ENCODE results near the gene KIF21A. TPM values are rescaled to one million over a fixed set of nuclear protein-coding genes. Genes with fewer than 3 reads are reported as not detected.
"Not testable (repeated sequence)": the region's sequence is repeated elsewhere in the genome, so short reads cannot be mapped to it uniquely, and the experiment has no call there.

The KIF21A gene
- total RNA-seq, 2 donors from 2014 or later: 50.4 to 51.9 TPM

- H3K4me1 ChIP-seq: no peaks in the 10 kb centered on the region
- H3K9me3 ChIP-seq: no peaks in the 10 kb centered on the region
- DNase-seq (ENCODE audit: low spot score): no peak
- TF ChIP-seq CTCF (IDR thresholded peaks at IDR 0.05): no peak
- no peak overlapping the region for H3K27ac ChIP-seq
- H3K36me3 ChIP-seq: no peaks in the 10 kb centered on the region
- no peak overlapping the region for H3K4me3 ChIP-seq
- no peaks in the 10 kb centered on the region for H3K27me3 ChIP-seq
Measured at GRCh38 chr12:39476894-39477293, 34.0 kb upstream of the KIF21A start.

DNA sequence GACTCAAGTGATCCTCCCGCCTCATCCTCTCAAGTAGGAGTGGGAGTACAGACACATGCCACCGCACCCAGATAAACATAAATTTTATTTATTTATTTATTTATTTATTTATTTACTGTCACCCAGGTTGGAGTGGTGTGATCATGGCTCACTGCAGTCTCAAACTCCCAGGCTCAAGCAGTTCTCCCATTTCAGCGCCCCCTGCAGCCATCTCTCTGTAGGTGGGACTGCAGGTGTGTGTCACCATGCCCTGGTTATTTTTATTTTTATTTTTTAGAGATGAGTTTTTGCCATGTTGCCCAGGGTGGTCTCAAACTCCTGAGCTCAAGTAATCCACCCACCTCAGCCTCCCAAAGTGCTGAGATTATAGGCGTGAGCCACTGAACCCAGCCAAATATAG lies 33.2 kb upstream of the KIF21A start:
- TF ChIP-seq CTCF (IDR thresholded peaks at IDR 0.05): no peak
- no peak for DNase-seq (ENCODE audit: low spot score)
- Histone ChIP-seq H3K9me3 (no peaks in the 10 kb centered on the region), H3K36me3 (no peaks in the 10 kb centered on the region), H3K27me3 (no peaks in the 10 kb centered on the region), H3K4me1 (no peaks in the 10 kb centered on the region), H3K4me3 (no peak overlapping the region), H3K27ac (no peak overlapping the region)

DNA sequence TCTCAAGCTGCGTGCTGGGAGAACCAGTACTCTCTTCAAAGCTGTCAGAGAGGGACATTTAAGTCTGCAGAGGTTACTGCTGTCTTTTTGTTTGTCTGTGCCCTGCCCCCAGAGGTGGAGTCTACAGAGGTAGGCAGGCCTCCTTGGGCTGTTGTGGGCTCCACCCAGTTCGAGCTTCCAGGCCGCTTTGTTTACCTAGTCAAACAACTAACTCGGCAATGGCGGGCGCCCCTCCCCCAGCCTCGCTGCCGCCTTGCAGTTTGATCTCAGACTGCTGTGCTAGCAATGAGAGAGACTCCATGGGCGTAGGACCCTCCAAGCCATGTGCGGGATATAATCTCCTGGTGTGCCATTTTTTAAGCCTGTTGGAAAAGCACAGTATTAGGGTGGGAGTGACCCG lies 32.2 kb upstream of the KIF21A start:
- DNase-seq (ENCODE audit: low spot score); H3K4me3 ChIP-seq; H3K9me3 ChIP-seq; H3K36me3 ChIP-seq; H3K4me1 ChIP-seq; H3K27me3 ChIP-seq; H3K27ac ChIP-seq: not testable (repeated sequence)

DNA sequence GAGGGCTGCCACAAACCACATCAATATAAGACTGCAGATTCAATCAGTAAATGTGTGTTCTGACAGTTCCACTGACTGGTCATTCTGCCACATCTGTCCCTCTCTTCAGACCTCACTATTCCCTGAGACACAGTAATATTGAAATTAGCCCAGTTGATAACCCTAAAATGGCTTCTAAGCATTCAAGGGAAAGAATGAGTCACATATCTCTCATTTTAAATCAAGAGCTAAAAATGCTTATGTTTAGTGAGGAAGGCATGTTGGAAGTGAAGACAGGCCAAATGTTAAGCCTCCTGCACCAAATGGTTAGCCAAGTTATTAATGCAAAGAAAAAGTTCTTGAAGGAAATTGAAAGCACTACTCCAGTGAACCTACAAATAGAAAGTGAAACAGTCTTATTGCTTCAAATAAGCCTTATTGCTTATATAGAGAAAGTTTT lies 24.5 kb upstream of the KIF21A start:
- Histone ChIP-seq H3K4me1 (no peaks in the 10 kb centered on the region), H3K27ac (no peak overlapping the region), H3K4me3 (no peak overlapping the region), H3K27me3 (no peaks in the 10 kb centered on the region), H3K9me3 (no peaks in the 10 kb centered on the region), H3K36me3 (no peaks in the 10 kb centered on the region)
- no peak for TF ChIP-seq CTCF (IDR thresholded peaks at IDR 0.05)
- DNase-seq (ENCODE audit: low spot score): no peak

GRCh38 chr12:39464976-39465695 lies 22.2 kb upstream of the KIF21A start:
- H3K4me3 ChIP-seq: no peak overlapping the region
- no peaks in the 10 kb centered on the region for H3K36me3 ChIP-seq
- no peak for DNase-seq (ENCODE audit: low spot score)
- H3K27me3 ChIP-seq: no peaks in the 10 kb centered on the region
- no peaks in the 10 kb centered on the region for H3K9me3 ChIP-seq
- H3K4me1 ChIP-seq: no peaks in the 10 kb centered on the region
- no peak overlapping the region for H3K27ac ChIP-seq
- no peak for TF ChIP-seq CTCF (IDR thresholded peaks at IDR 0.05)

- no peaks in the 10 kb centered on the region for H3K36me3 ChIP-seq
- no peak overlapping the region for H3K4me3 ChIP-seq
- no peak for TF ChIP-seq CTCF (IDR thresholded peaks at IDR 0.05)
- no peaks in the 10 kb centered on the region for H3K27me3 ChIP-seq
- no peaks in the 10 kb centered on the region for H3K4me1 ChIP-seq
- H3K27ac ChIP-seq: no peak overlapping the region
- no peak for DNase-seq (ENCODE audit: low spot score)
- H3K9me3 ChIP-seq: no peaks in the 10 kb centered on the region
Measured at GRCh38 chr12:39461059-39461458, 18.1 kb upstream of the KIF21A start.

All from right atrium auricular region (tissue), 2 donors.